ENCODE results near the gene SYNGR1.

The SYNGR1 gene

DNA sequence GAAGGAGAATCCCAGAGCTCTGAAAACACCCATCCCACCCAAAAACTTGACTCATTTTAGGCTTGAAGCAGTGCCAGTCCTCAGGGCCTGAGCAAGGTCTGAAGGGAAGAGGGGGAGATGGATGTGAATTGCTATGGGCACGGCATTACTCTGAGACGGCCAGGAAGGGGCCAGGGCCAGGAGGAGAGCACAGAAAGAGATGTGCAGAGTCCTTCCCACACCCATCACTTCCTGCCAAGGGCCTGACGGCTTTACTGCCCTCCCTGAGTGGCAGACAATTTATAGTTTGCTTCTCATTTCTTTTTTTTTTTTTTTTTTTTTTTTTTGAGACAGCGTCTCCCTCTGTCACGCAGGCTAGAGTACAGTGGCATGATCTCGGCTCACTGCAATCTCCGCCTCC lies 72.3 kb downstream of the SYNGR1 start:
- Histone ChIP-seq H3K4me3 (ENCODE audit: extremely low read depth, insufficient read depth, low read length, poor library complexity, severe bottlenecking) (no peak overlapping the region), H3K36me3 (ENCODE audit: control insufficient read depth, insufficient read depth, low read length) (peaks cover 75% of the 10 kb centered on the region), H3K9me3 (ENCODE audit: control insufficient read depth, low read length) (no peaks in the 10 kb centered on the region), H3K4me1 (ENCODE audit: control insufficient read depth, insufficient read depth, low read length, poor library complexity, severe bottlenecking) (no peaks in the 10 kb centered on the region), H3K27ac (ENCODE audit: low read depth, low read length, severe bottlenecking) (no peak overlapping the region)
- WGBS, 2 experiments (ENCODE audit: insufficient coverage in 2 of 2): 100% methylated on average over 3 to 4 of the region's 7 CpGs

DNA sequence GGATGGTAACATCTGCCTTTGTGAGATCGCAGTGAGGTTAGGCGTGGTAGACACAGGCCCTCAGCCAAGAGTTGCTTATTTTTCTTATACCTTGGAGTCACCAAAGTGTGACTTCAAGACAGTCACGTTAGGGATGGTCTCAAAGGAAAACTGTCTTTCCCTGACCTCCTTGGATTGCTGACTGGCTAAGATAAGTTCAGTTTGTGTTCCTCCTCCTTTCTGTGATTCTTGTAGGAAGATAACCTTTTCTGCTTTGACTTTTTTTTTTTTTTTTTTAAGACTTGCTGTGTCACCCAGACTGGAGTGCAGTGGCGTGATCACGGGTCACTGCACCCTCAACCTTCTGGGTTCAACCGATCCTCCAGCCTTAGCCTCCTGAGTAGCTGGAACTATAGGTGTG lies 72.9 kb downstream of the SYNGR1 start:
- 92% methylated on average over 5 to 6 of the region's 6 CpGs for WGBS, 2 experiments (ENCODE audit: insufficient coverage in 2 of 2)
- H3K4me1 ChIP-seq (ENCODE audit: control insufficient read depth, insufficient read depth, low read length, poor library complexity, severe bottlenecking): peaks cover 2% of the 10 kb centered on the region
- H3K9me3 ChIP-seq (ENCODE audit: control insufficient read depth, low read length): no peaks in the 10 kb centered on the region
- H3K36me3 ChIP-seq (ENCODE audit: control insufficient read depth, insufficient read depth, low read length): peaks cover 75% of the 10 kb centered on the region
- H3K4me3 ChIP-seq (ENCODE audit: extremely low read depth, insufficient read depth, low read length, poor library complexity, severe bottlenecking): no peak overlapping the region
- H3K27ac ChIP-seq (ENCODE audit: low read depth, low read length, severe bottlenecking): no peak overlapping the region

DNA sequence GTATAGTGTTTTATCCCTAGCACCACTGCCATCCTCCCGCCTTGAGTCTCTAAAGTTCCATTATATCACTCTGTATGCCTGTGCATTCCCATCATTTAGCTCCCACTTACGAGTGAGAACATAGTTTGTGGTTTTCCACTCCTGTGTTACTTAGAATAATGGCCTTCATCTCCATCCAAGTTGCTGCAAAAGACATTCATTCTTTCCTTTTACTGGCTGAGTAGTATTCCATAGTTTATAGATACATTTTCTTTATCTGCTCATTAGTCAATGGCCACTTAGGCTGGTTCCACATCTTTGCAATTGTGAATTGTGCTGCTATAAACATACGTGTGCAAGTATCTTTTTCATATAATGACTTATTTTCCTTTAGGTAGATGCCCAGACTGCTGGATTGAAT lies 74.2 kb downstream of the SYNGR1 start:
- 88 to 94% methylated on average over 2 of the region's 3 CpGs for WGBS, 2 experiments (ENCODE audit: insufficient coverage in 2 of 2)
- peaks cover 12% of the 10 kb centered on the region for H3K4me1 ChIP-seq (ENCODE audit: control insufficient read depth, insufficient read depth, low read length, poor library complexity, severe bottlenecking)
- H3K36me3 ChIP-seq (ENCODE audit: control insufficient read depth, insufficient read depth, low read length): peaks cover 69% of the 10 kb centered on the region
- no peak overlapping the region for H3K4me3 ChIP-seq (ENCODE audit: extremely low read depth, insufficient read depth, low read length, poor library complexity, severe bottlenecking)
- H3K9me3 ChIP-seq (ENCODE audit: control insufficient read depth, low read length): no peaks in the 10 kb centered on the region
- H3K27ac ChIP-seq (ENCODE audit: low read depth, low read length, severe bottlenecking): no peak overlapping the region

DNA sequence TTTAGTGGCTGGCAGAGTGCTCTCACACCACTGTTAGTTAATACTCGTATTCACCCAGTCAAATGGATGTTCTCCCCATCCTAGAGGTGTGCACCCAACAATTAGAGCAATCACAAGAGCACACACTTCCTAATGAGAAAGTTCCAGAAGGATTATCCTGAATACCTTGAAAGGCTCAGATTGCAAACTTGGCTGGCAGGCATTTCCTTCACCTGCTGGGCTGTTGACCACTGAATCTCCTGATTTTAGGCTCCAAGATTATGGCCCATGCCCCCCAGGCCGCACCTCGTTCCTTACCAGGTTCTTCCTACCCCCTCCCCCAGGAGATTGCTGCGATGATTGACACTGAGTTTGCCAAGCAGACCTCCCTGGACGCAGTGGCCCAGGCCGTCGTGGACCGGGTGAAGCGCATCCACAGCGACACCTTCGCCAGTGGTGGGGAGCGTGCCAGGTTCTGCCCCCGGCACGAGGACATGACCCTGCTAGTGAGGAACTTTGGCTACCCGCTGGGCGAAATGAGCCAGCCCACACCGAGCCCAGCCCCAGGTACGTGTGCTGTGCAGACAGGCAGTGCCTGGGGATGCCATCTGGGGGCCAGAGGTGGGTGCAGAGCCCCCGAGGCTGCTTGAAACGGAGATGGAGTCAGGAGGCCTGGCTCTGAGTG lies 76.7 kb downstream of the SYNGR1 start:
- Histone ChIP-seq H3K4me1 (ENCODE audit: control insufficient read depth, insufficient read depth, low read length, poor library complexity, severe bottlenecking) (peaks cover 31% of the 10 kb centered on the region), H3K4me3 (ENCODE audit: extremely low read depth, insufficient read depth, low read length, poor library complexity, severe bottlenecking) (no peak overlapping the region), H3K9me3 (ENCODE audit: control insufficient read depth, low read length) (no peaks in the 10 kb centered on the region), H3K36me3 (ENCODE audit: control insufficient read depth, insufficient read depth, low read length) (peaks cover 65% of the 10 kb centered on the region), H3K27ac (ENCODE audit: low read depth, low read length, severe bottlenecking) (no peak overlapping the region)
- WGBS, 2 experiments (ENCODE audit: insufficient coverage in 2 of 2): 96 to 97% methylated on average over 15 to 20 of the region's 20 CpGs

DNA sequence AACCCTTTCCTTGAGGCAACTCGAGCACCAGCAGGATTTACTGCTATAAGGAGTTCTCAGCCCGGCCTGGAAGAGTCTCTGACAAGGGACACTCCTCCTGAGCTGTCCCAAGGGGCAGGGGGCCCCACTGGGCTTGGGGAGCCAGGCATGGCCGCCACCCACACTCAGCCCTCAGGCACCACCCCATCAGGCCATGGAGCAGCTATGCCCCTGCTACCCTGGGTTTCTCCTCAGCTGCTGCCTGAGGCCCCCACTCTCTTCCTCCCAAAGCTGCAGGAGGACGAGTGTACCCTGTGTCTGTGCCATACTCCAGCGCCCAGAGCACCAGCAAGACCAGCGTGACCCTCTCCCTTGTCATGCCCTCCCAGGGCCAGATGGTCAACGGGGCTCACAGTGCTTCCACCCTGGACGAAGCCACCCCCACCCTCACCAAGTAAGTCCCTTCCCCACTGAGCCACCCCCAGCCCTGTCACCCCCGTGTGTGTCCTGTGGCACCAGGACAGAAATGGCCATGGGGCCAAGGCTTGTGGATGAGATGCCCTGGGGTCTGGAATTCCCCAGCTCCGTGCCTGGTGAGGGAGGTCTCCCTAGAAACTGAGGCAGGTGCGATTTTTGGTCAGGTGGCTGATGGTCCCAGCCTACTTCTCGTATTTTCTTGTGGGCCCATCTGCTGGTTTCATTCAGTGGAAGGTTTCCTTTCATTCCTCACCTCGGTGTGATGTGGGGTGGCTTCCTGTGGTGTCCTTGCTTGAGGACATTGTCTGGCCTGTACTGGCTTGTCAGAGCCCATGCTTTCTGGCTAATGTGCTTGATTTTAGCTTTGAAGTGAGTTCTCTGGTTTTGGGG lies 78.2 kb downstream of the SYNGR1 start:
- Histone ChIP-seq H3K4me1 (ENCODE audit: control insufficient read depth, insufficient read depth, low read length, poor library complexity, severe bottlenecking) (peaks cover 31% of the 10 kb centered on the region), H3K4me3 (ENCODE audit: extremely low read depth, insufficient read depth, low read length, poor library complexity, severe bottlenecking) (no peak overlapping the region), H3K36me3 (ENCODE audit: control insufficient read depth, insufficient read depth, low read length) (peaks cover 65% of the 10 kb centered on the region), H3K27ac (ENCODE audit: low read depth, low read length, severe bottlenecking) (no peak overlapping the region), H3K9me3 (ENCODE audit: control insufficient read depth, low read length) (no peaks in the 10 kb centered on the region)
- WGBS, 2 experiments (ENCODE audit: insufficient coverage in 2 of 2): 80 to 83% methylated on average over 7 to 9 of the region's 13 CpGs

DNA sequence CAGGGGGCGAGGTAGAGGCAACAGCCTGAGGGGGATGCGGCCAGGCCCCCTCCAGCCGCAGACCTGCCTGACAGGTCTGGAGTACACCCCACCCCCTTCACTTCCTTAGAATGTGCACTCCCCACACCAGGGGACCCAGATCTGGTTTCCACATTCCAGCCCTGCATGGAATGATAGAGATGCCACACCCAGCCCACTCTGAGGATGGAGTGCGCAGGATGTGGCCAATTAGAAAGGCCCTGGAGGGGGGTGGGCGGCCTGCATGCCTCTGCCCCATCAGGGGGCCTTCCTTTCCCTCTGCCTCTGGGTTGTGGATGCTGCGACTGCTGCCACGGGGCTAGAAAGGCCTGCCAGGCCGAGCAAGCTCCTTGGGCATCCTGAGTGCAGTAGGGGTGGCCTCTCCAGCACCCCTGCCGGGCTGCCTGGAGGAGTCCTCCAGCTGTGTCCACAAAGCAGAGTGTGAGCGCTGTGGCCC lies 78.8 kb downstream of the SYNGR1 start:
- Histone ChIP-seq H3K4me1 (ENCODE audit: control insufficient read depth, insufficient read depth, low read length, poor library complexity, severe bottlenecking) (peaks cover 31% of the 10 kb centered on the region), H3K4me3 (ENCODE audit: extremely low read depth, insufficient read depth, low read length, poor library complexity, severe bottlenecking) (no peak overlapping the region), H3K36me3 (ENCODE audit: control insufficient read depth, insufficient read depth, low read length) (peaks cover 65% of the 10 kb centered on the region), H3K27ac (ENCODE audit: low read depth, low read length, severe bottlenecking) (peak overlapping the region; percentile 66), H3K9me3 (ENCODE audit: control insufficient read depth, low read length) (no peaks in the 10 kb centered on the region)
- 17 to 21% methylated on average over 7 to 10 of the region's 10 CpGs for WGBS, 2 experiments (ENCODE audit: insufficient coverage in 2 of 2)

DNA sequence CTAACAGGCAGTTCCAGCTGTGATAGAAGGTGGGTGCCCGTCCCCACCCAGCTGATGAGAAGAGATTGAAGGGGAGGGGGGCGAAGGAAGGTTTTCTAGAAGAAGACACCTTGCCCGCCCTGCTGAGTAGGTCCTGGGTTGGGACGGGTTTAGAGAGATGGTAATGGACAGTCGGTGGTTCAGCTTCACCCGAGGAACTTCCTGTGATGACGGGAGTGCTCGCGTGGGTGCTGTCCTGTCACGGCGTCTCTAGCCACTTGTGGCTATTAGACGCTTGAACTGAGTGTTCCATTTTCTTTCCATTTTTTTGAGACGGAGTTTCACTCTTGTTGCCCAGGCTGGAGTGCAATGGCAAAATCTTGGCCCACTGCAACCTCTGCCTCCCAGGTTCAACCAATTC lies 79.4 kb downstream of the SYNGR1 start:
- WGBS, 2 experiments (ENCODE audit: insufficient coverage in 2 of 2): 91 to 94% methylated on average over 13 of the region's 13 CpGs
- H3K4me1 ChIP-seq (ENCODE audit: control insufficient read depth, insufficient read depth, low read length, poor library complexity, severe bottlenecking): peaks cover 37% of the 10 kb centered on the region
- peak overlapping the region; percentile 66 for H3K27ac ChIP-seq (ENCODE audit: low read depth, low read length, severe bottlenecking)
- peaks cover 61% of the 10 kb centered on the region for H3K36me3 ChIP-seq (ENCODE audit: control insufficient read depth, insufficient read depth, low read length)
- no peak overlapping the region for H3K4me3 ChIP-seq (ENCODE audit: extremely low read depth, insufficient read depth, low read length, poor library complexity, severe bottlenecking)
- no peaks in the 10 kb centered on the region for H3K9me3 ChIP-seq (ENCODE audit: control insufficient read depth, low read length)

DNA sequence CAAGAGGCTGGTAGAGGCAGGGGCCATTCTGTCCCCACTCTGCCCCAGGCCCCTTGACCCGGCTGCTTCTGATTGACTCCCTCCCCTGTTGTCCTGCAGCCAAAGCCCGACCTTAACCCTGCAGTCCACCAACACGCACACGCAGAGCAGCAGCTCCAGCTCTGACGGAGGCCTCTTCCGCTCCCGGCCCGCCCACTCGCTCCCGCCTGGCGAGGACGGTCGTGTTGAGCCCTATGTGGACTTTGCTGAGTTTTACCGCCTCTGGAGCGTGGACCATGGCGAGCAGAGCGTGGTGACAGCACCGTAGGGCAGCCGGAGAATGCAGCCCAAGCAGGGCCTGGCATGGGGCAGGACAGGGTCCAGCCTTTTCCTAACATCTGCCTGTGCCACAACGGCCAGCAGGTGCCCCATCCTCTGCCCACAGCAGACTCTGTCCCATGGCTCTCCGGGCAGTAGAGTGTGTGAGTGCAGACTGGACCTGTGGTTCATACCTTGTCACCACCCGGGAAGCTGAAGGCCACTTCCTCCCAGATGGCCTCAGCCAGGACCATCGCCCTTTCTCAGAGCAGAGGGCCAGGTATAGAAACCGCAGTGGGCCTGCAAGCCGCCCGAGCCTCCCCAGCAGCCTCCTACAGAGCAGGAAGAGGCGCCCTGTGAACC lies 80.3 kb downstream of the SYNGR1 start:
- Histone ChIP-seq H3K9me3 (ENCODE audit: control insufficient read depth, low read length) (no peaks in the 10 kb centered on the region), H3K27ac (ENCODE audit: low read depth, low read length, severe bottlenecking) (no peak overlapping the region), H3K36me3 (ENCODE audit: control insufficient read depth, insufficient read depth, low read length) (peaks cover 52% of the 10 kb centered on the region), H3K4me3 (ENCODE audit: extremely low read depth, insufficient read depth, low read length, poor library complexity, severe bottlenecking) (no peak overlapping the region), H3K4me1 (ENCODE audit: control insufficient read depth, insufficient read depth, low read length, poor library complexity, severe bottlenecking) (peaks cover 41% of the 10 kb centered on the region)
- WGBS, 2 experiments (ENCODE audit: insufficient coverage in 2 of 2): 92 to 94% methylated on average over 24 to 26 of the region's 27 CpGs

DNA sequence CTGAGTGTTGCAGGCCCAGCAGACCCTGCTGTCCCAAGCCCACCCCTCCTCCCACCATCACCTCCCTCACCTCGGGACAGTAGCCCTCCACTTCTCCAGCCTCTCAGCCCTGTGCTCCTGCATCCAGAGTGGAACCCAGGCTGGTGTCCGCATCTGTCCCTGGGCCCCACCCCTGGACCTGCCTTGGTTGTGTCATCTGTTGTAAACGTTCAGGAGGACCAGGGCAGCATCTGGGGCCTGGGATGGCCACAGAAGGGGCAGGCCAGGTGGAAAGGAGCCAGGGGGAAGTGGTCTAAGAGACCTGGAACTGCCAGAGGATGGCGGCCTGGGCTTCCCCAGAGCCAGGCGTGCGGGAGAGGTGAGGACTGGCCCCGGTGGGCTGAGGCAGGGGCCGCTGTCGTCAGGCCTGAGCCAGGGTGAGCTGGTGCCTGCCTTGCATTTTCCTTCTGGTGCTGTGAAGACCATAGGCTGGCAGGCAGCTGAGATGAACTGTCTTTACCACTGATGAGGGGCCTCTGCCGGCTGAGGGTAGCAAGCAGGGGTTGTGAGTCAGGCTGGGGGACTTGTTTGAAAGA lies 80.9 kb downstream of the SYNGR1 start:
- Histone ChIP-seq H3K4me3 (ENCODE audit: extremely low read depth, insufficient read depth, low read length, poor library complexity, severe bottlenecking) (no peak overlapping the region), H3K4me1 (ENCODE audit: control insufficient read depth, insufficient read depth, low read length, poor library complexity, severe bottlenecking) (peaks cover 41% of the 10 kb centered on the region), H3K9me3 (ENCODE audit: control insufficient read depth, low read length) (no peaks in the 10 kb centered on the region), H3K36me3 (ENCODE audit: control insufficient read depth, insufficient read depth, low read length) (peaks cover 48% of the 10 kb centered on the region), H3K27ac (ENCODE audit: low read depth, low read length, severe bottlenecking) (no peak overlapping the region)
- 80 to 84% methylated on average over 4 to 9 of the region's 10 CpGs for WGBS, 2 experiments (ENCODE audit: insufficient coverage in 2 of 2)

DNA sequence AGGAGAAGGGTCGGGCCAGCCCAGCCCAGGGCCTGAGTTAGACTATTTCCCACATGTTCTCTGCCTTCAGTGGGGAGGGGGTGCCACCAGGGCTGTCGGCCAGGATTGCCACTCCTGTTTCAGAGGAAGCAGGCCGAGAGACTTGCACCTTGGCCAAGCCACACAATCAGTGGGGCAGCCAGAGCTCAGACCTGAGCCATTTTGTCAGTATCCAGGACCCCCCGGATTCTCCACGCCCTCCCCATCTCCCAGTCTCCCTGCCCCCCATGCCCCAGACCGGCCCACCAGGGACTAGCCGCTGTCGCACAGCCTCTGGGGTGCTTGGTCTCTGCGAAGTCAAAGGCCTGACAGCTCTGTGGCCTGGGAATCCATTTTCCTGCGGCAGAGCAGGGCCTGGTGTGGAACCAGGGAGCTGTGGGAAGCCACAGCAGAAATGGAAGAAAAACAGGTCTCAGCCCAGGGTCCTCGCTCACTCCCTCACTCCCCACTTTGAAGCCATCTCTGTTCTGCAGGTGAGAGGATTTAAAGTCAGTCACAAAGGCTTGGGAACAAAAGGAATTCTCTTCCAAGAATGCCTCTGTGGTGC lies 81.5 kb downstream of the SYNGR1 start:
- peaks cover 48% of the 10 kb centered on the region for H3K36me3 ChIP-seq (ENCODE audit: control insufficient read depth, insufficient read depth, low read length)
- H3K9me3 ChIP-seq (ENCODE audit: control insufficient read depth, low read length): no peaks in the 10 kb centered on the region
- H3K4me1 ChIP-seq (ENCODE audit: control insufficient read depth, insufficient read depth, low read length, poor library complexity, severe bottlenecking): peaks cover 41% of the 10 kb centered on the region
- WGBS, 2 experiments (ENCODE audit: insufficient coverage in 2 of 2): 87 to 93% methylated on average over 6 to 11 of the region's 11 CpGs
- no peak overlapping the region for H3K4me3 ChIP-seq (ENCODE audit: extremely low read depth, insufficient read depth, low read length, poor library complexity, severe bottlenecking)
- H3K27ac ChIP-seq (ENCODE audit: low read depth, low read length, severe bottlenecking): no peak overlapping the region

Data from mesodermal cell (in vitro differentiated cells).